Measurements from ENCODE around the gene DRC1.
"Not testable (repeated sequence)": the region's sequence is repeated elsewhere in the genome, so short reads cannot be mapped to it uniquely, and the experiment has no call there.

Gene DRC1

GRCh38 chr2:26401739-26402541 lies at the start of gene DRC1:
Gene DRC1, plus strand, starts transcription at chr2:26401920. Its CDS starts 70 bp downstream, at chr2:26401990.
- no peak for FAIRE-seq

- FAIRE-seq: no peak
These were observed 48.8 kb upstream of the DRC1 start for GRCh38 chr2:26352892-26353291.

DNA sequence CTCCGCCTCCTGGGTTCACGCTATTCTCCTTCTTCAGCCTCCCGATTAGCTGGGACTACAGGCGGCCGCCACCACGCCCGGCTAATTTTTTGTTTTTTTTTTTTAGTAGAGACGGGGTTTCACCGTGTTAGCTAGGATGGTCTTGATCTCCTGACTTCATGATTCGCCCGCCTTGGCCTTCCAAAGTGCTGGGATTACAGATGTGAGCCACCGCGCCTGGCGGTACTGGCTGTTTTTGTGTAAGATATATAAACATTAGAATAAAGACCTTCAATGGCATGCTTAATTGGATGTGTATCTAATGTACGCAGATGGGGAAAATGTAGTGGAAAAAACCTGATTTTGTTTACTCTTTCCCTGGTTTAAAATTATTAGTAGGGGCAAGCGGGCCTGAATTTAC lies 47.3 kb upstream of the DRC1 start:
- FAIRE-seq: not testable (repeated sequence)

DNA sequence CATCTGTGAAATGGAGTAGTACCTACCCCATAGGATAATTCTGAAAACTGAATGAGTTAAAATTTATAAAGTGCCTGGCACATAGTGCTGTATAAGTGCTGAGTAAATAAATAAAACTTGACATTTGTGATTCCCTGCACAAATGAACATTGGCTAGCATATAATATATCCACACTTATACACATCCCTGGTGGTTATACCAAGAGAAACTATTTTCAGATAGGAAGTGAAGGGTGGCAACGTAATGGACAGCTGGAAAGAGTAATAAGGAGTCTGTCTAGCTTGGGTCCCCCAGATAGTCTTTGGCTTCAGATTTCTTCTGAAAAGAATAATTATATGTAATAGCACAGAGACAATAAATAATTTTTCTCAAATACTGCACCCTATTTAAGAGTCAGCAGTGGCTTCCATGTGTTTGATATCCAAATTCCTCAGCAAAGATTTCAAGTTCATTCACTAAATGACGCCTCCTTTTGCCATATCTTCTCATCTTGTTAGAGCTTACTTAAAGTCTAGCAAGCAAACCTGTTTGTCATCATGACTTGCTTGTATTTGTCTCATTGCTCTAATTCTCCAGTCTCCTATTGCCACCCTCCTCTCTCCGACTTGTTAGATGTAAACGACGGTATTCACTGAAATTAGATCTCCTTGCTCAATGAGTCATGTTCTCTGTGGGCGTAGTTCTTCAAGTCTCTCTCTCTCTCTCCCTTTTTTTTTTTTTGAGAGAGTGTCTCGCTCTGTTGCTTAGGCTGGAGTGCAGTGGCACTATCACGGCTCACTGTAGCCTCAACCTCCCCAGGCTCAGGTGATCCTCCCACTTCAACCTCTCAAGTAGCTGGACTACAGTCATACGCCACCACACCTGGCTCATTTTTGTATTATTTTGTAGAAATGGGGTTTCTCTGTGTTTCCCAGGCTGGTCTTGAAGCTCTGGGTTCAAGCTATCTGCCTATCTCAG lies 46.4 kb upstream of the DRC1 start:
- no peak for FAIRE-seq

DNA sequence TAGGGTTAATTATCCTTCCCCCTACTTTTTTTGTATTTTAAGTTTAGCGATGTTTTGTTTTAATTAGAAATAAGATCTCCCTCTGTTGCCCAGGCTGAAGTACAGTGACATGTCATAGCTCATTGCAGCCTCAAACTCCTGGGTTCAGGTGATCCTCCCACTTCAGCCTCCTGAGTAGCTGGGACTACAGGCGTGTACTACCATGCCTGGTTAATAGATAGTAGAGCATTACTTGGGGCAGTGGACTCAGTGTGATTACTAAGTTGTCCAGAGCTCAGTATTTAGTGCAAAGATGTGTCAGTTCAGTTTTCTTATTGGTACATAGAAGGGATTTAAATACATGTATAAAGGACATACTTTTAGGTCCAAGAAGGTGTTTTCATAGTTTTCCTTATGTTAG lies 45.6 kb upstream of the DRC1 start:
- no peak for FAIRE-seq

DNA sequence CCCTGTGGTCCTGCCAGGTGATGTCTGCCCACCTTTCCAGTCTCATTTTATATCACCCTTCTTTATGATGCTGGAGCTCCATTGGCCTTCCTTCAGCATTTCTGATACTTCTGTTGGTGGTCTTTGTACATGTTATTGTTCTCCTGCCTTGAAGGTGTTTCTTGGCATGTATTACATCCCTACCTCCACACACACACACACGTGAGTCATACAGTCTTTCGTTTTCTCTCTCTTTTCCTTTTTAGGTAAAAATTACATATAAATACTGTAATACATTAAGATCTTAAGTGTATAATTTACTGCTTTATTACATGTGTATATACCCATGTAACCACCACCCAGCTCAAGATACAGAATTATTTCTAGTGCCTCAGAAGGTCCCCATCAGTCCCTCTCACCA lies 44.9 kb upstream of the DRC1 start:
- no peak for FAIRE-seq

DNA sequence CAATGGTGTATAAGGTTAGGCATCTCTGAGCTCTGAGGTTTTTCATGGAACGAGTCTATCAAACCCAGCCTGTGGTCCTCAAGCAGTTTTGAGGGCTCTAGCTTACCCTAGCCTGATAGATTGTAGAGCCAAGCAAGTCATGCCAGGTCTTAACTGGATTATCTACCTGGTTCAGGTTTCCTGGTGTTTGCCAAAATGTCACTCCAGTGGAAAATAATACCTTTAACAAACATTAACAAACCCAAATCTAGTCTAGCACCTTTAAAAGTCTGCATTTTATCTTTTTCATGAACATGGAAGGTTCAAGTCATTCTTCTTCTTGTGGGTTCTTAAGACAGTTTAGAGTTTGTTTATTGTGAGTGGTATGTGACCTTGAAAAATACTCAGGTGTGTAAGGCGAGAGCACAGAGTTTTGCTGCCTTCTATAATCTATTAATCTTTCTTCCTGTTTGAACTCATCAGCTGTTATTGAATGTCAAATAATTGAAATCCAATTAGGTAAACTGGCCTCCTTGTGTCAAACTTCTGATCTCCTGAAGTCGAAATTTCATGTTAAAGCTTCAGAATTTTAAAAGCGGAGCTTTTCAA lies 41.7 kb upstream of the DRC1 start:
- no peak for FAIRE-seq

GRCh38 chr2:26363323-26363722 lies 38.4 kb upstream of the DRC1 start:
- FAIRE-seq: no peak

GRCh38 chr2:26363958-26364357 lies 37.8 kb upstream of the DRC1 start:
- FAIRE-seq: no peak

DNA sequence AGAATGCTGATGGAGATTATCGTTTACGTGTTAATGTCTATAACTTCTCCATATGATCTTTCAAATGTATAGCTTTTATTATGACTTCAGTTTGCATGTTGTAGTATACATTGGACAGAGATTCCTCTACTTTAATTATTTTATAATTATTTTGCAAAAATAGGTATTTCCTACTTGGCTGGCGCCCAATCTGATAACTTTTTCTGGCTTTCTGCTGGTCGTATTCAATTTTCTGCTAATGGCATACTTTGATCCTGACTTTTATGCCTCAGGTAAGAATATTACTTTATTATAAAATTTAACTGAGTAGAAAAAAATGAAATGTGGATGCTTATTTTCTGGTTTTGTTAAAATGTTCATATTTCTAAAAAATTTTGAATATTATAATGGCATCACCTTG lies 37.1 kb upstream of the DRC1 start:
- peak; percentile 10 for FAIRE-seq

DNA sequence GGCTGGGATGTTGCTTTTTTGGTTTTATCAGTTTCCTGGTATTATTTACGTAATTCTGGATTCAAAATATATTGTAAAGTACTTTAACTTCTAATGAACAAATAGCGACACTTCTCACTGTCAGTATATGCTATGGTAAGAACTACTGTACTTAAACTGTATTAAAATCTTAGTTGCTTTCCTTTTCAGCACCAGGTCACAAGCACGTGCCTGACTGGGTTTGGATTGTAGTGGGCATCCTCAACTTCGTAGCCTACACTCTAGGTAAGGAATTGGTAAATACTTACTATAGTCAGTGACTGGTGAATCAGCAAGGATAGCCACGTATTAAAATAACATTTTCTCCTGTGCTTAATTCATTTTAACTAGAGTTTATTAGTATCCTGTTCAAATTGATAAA lies 34.8 kb upstream of the DRC1 start:
- FAIRE-seq: no peak

- FAIRE-seq: not testable (repeated sequence)
These were observed 32.1 kb upstream of the DRC1 start for GRCh38 chr2:26369664-26370063.

- not testable (repeated sequence) for FAIRE-seq
These were observed 30.8 kb upstream of the DRC1 start for GRCh38 chr2:26370909-26371308.

DNA sequence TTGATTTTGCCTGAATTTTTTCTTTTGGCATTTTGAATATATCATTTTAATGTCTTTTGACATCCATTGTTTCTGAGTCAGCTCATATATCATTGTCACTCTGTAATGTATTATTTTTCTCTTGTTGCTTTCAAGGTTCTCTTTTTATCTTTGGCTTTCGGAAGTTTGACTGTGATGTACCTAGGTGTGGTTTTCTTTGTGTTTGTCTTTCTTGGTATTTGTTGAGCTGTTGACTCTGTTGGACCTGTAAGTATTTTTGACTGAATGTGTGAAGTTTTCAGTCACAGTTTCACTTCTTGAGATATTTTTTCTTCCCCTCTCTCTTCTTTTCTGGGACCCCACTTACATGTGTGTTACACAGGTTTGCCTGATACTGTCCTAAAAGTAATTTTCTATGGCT lies 24.9 kb upstream of the DRC1 start:
- FAIRE-seq: no peak

DNA sequence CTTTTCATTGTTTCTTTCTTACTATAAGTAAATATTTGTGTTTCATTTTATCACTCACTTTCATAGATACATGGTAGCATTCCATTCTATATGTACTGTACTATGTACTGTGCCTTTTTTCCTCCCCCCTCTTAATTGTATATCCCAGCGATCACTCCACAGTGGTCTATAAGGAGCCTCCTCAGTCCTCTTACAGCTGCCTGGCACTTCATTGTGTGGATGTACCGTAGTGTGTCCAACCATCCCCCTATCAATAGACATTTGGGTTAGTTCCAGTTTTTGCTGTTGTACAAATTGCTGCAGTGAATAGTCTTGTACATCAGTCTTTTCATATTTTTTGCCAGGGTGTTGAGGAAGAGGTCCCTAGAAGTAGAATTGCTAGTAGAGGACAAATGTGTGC lies 21.4 kb upstream of the DRC1 start:
- FAIRE-seq: no peak

- no peak for FAIRE-seq
These were observed 19.2 kb upstream of the DRC1 start for GRCh38 chr2:26382564-26382963.

DNA sequence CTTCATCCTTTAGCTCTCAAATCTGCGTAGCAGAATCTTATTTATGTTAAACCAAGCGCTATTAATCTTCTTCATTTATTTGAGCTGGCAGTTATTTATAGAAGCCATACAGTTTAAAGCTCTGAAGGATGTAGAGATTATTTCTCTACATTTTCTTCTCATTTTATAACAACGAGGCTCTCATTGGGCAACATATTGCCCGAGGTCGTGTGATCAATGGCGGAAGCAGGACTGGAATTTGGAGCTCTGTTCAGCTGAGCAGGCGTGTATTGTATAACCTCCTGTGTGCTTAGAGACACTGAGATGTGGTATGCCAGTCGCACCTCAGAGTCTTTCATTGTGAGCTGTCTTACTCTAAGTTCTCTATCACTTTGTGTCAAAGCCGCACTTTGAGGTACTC lies 17.5 kb upstream of the DRC1 start:
- FAIRE-seq: no peak

GRCh38 chr2:26384597-26384996 lies 17.1 kb upstream of the DRC1 start:
- FAIRE-seq: no peak

DNA sequence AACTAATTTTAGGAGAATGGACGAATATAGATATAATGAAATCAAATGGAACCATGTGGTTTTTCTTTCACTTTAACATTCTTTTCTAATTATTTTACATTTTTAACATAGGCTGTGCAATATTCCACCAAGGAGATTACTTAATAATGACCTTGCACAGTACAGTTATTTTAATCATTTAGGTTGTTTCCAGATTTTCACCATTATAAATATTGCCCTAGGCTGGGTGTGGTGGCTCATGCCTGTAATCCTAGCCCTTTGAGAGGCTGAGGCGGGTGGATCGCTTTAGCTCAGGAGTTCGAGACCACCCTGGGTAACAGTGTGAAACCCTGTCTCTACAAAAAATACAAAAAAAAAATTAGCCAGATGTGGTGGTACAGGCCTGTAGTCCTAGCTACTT lies 14.5 kb upstream of the DRC1 start:
- no peak for FAIRE-seq

GRCh38 chr2:26394694-26395093 lies 7.0 kb upstream of the DRC1 start:
- no peak for FAIRE-seq

DNA sequence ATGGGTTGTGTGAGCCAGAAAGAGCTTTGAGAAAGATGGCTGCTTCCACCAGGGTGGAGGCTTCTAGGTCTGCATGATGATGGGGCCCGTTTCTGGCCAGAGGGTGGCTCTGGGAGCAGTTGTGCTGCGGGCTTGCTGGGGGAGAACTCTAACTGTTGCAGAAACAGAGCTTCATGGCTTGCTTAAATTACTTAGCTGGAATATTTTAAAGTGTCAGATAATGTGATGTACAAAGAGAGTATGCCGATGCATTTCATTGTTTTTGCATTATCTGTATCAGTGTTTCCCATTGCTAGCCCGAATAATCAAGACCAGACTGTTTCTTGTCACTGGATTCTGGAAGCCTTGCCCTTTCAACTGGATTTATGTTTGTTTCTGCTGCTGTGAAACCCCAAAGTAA lies 6.3 kb upstream of the DRC1 start:
- FAIRE-seq: no peak

DNA sequence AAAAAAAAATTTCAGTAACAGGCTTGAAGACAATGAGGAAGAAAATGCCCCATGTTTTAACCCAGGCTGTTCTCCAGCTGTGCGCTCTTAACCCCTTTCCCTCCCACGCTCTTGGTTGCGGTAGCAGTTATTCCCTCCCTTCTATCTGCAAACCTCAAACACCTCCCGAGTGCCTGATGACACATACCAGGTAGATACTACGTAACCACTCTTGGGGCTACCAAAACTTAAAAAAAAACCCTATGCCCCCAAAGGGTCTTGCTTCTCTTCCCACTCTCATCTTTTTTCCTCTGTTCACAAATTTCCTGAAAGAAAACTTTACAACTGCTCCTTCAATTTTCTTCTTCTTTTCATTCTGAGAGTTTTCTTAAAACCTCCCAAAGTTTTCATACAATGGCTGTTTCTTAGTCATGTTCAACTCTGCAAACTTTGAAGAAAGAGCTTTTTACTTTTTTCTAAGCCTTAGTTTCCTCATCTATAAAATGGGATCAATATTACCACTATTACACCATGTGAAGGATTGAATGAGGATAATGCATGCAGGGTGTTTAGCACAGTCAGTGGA lies 4.9 kb upstream of the DRC1 start:
- FAIRE-seq: no peak

DNA sequence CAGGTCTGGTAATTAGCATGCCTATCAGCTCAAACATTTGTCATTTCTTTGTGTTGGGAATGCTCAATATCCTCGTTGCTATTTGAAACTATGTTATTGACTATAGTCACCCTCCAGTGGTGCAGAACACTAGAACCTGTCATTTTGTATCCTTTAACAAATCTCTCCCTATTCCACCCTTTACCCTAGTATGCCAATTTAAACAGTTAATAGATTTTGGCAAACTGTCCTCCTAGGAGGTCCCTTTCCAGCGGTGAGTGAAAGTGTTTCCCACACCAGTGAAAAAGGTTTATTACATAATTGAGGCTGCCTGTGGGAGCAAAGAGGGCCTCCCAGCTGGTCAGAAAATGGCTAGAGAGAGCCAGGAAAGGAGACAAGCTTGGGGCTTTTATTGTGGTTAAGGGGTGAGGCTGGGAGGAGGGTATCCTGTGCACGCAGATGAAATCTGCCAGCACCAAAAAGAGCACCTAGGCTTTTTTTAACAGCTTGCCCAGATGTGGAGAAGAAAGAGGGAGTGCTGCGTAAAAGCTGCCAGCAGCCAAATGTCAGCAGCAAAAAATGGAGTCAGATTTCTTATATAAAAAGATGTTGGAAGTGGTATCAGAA lies 1.8 kb upstream of the DRC1 start:
- FAIRE-seq: no peak

All from colon (tissue), 2 donors.